Breast epithelium (tissue), 4 donors: ENCODE measurements around the gene ADPRHL1. TPM values are rescaled to one million over a fixed set of nuclear protein-coding genes. Genes with fewer than 3 reads are reported as not detected.
A peak's percentile ranks its signal among the peaks of the same experiment; 100 is the strongest.
"Not testable (repeated sequence)": the region's sequence is repeated elsewhere in the genome, so short reads cannot be mapped to it uniquely, and the experiment has no call there.

Source experiments
- DNase-seq, 2 donors: peaks; one replicate each; pipeline ENCODE4 v3.0.0-alpha.2; 2019; ENCODE audit warnings: low spot score in 2 of 2
- H3K27ac ChIP-seq, 2 donors: fragments of 200-600 bp; sonication (generic) in 1 of 2; one replicate each; pipeline ENCODE4 v1.5.1; 2016 to 2019; ENCODE audit warnings: mild to moderate bottlenecking in 1 of 2
- H3K27me3 ChIP-seq, 2 donors: fragments of 200-600 bp; sonication (generic) in 1 of 2; one replicate each; pipeline versions ENCODE4 v1.5.1 to v1.6.0; 2017 to 2019; ENCODE audit warnings: control low read depth in 1 of 2, mild to moderate bottlenecking in 1 of 2
- H3K36me3 ChIP-seq: fragments of 200-600 bp; one replicate; pipeline ENCODE4 v1.5.1; 2019
- H3K4me1 ChIP-seq, 2 donors: fragments of 200-600 bp; sonication (generic); one replicate each; pipeline ENCODE4 v1.5.1; 2016 to 2019; ENCODE audit warnings: control low read depth in 1 of 2
- H3K4me3 ChIP-seq, 3 donors: fragments of 200-600 bp; sonication (generic); 1 replicate in 2 of 3; 2 replicates in 1 of 3; pipeline ENCODE4 v1.5.1; 2016 to 2019; ENCODE audit warnings: mild to moderate bottlenecking in 3 of 3, moderate library complexity in 2 of 3
- H3K9me3 ChIP-seq, 2 donors: fragments of 200-600 bp; sonication (generic) in 1 of 2; one replicate each; pipeline ENCODE4 v1.5.1; 2016 to 2019; ENCODE audit warnings: control low read depth in 1 of 2
- POLR2A ChIP-seq: fragments of 450-650 bp; IDR thresholded peaks from one replicate; pipeline ENCODE4 v1.6.1; 2016; ENCODE audit warnings: antibody characterized with exemption, mild to moderate bottlenecking, moderate library complexity
- POLR2AphosphoS5 ChIP-seq, 3 donors: sonication (generic); formaldehyde crosslinking; IDR thresholded peaks; one replicate each; pipeline ENCODE4 v1.6.1; 2017; ENCODE audit warnings: antibody characterized with exemption in 3 of 3
- intact Hi-C: fragments of 100-400 bp; cut with DNase I; formaldehyde crosslinking; loops from one replicate; pipeline ENCODE4 v1.15.1; 2023; ENCODE audit warnings: low total_unique reads
- total RNA-seq, 3 donors: library from RNA; depleted of rRNA; stranded (reverse); fragments of >200 nt; gene quantifications; one replicate each; pipeline ENCODE4 v1.1.0, GENCODE V29; 2016
- TF ChIP-seq, protein P1 (sequence below), 3 donors: fragments of 450-650 bp; IDR thresholded peaks; one replicate each; pipeline ENCODE4 v1.5.1; 2016 to 2017; ENCODE audit warnings: antibody characterized with exemption in 3 of 3, mild to moderate bottlenecking in 3 of 3, moderate library complexity in 3 of 3

ADPRHL1 gene
- total RNA-seq, 3 donors from 2014 or later: 1.8 to 2.7 (median 2.0) TPM

DNA sequence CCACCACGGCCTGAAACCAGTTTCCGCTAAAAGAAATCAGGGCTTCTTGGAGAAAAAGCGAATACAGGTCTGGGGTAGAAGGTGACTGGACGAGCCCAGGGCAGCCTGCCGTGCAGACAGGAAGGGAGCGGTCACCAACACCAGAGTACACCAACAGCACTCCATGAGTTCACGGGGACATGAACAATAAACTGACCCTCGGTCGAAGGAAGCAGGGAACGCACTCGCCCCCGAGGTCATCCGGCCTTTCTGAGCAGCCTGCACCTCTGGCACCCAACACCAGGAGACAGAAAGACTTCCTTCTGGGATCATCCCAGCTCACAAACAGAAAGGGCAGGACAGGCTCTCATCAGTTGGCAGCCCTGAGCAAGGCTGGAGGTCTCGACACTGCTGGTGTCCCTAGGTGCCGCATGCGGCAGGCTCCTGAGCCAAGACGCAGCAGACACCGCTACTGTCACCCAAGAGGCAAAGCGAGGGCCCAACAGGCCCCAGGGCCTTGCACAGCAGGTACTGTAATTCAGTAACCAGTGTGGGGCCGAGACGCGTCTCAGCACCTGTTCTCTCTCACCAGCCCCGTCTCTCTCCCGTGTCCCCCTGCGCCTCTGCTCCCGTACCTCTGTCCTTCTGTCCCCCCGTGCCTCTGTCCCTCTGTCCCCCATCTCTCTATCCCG lies 19.2 kb upstream of the ADPRHL1 start:
- H3K27ac ChIP-seq: peak overlapping the region in 1 of 2 donors; percentile 58
- no peaks in the 10 kb centered on the region for H3K27me3 ChIP-seq
- H3K36me3 ChIP-seq: no peaks in the 10 kb centered on the region
- intact Hi-C loops: no loop called here
- DNase-seq: no peak
- H3K4me1 ChIP-seq: no peaks in the 10 kb centered on the region
- TF ChIP-seq, protein P1, sequence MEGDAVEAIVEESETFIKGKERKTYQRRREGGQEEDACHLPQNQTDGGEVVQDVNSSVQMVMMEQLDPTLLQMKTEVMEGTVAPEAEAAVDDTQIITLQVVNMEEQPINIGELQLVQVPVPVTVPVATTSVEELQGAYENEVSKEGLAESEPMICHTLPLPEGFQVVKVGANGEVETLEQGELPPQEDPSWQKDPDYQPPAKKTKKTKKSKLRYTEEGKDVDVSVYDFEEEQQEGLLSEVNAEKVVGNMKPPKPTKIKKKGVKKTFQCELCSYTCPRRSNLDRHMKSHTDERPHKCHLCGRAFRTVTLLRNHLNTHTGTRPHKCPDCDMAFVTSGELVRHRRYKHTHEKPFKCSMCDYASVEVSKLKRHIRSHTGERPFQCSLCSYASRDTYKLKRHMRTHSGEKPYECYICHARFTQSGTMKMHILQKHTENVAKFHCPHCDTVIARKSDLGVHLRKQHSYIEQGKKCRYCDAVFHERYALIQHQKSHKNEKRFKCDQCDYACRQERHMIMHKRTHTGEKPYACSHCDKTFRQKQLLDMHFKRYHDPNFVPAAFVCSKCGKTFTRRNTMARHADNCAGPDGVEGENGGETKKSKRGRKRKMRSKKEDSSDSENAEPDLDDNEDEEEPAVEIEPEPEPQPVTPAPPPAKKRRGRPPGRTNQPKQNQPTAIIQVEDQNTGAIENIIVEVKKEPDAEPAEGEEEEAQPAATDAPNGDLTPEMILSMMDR (IDR thresholded peaks at IDR 0.05): no peak
- TF ChIP-seq POLR2A (no peak), POLR2AphosphoS5 (IDR thresholded peaks at IDR 0.05) (no peak)
- H3K4me3 ChIP-seq: no peak overlapping the region
- no peaks in the 10 kb centered on the region for H3K9me3 ChIP-seq

DNA sequence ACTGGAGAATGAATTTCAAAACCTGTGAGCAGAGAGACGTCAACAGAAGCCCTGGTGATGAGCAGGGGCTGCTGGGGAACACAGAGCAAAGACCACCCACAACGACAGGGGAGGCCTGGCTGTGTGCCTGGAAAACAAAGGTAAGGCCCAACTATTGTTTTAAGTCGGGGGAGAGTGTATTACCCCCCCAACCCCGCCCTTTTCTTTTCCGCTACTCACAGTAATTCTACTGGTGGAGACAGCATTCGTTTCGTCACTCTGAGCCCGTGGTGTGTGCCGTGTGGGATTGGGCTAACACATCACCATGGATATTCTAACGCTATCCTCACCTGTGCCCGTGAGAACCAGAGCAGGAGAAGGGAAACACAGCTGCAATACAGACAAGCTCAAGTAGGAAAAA lies 18.6 kb upstream of the ADPRHL1 start:
- H3K36me3 ChIP-seq: no peaks in the 10 kb centered on the region
- H3K9me3 ChIP-seq: no peaks in the 10 kb centered on the region
- TF ChIP-seq POLR2AphosphoS5 (IDR thresholded peaks at IDR 0.05) (no peak), POLR2A (no peak)
- TF ChIP-seq, protein P1 (IDR thresholded peaks at IDR 0.05): no peak
- H3K27me3 ChIP-seq: no peaks in the 10 kb centered on the region
- no peak overlapping the region for H3K4me3 ChIP-seq
- DNase-seq: no peak
- no peaks in the 10 kb centered on the region for H3K4me1 ChIP-seq
- peak overlapping the region in 1 of 2 donors; percentile 55 for H3K27ac ChIP-seq
- intact Hi-C loops: no loop called here

DNA sequence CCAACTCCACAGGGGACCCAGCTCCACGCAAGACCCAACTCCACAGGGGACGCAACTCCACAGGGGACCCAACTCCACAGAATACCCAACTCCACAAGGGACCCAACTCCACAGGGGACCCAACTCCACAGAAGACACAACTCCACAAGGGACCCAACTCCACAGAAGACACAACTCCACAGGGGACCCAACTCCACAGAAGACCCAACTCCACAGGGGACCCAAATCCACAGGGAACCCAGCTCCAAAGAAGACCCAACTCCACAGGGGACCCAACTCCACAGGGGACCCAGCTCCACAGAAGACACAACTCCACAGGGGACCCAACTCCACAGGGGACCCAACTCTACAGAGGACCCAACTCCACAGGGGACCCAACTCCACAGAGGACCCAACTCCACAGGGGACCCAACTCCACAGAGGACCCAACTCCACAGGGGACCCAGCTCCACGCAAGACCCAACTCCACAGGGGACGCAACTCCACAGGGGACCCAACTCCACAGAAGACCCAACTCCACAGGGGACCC lies 17.4 kb upstream of the ADPRHL1 start:
- H3K27ac ChIP-seq, intact Hi-C loops, H3K36me3 ChIP-seq: not testable (repeated sequence)

DNA sequence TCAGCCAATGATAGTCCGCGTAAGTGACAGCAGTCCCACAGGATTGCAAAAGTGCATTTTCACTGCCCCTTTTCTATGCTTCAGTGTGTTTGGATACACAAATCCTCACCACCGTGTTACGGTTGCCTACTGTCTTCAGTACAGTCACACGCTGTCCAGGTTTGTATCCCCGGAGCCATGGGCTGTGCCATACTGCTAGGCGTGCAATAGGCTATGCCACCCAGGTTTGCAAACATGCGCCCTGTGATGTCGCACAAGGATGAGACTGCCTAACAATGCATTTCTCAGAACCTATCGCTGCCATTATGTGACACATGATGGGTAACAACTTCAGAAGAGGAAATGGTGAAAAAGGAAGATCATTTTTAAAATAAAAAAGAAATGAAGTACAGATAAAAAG lies 16.8 kb upstream of the ADPRHL1 start:
- no peak overlapping the region for H3K4me3 ChIP-seq
- no peaks in the 10 kb centered on the region for H3K36me3 ChIP-seq
- TF ChIP-seq POLR2AphosphoS5 (IDR thresholded peaks at IDR 0.05) (no peak), POLR2A (no peak)
- TF ChIP-seq, protein P1 (IDR thresholded peaks at IDR 0.05): no peak
- H3K27ac ChIP-seq: no peak overlapping the region
- H3K9me3 ChIP-seq: no peaks in the 10 kb centered on the region
- intact Hi-C loops: no loop called here
- DNase-seq: no peak
- H3K4me1 ChIP-seq: no peaks in the 10 kb centered on the region
- H3K27me3 ChIP-seq: no peaks in the 10 kb centered on the region

More for the DNA sequence above, 17.4 kb upstream of the ADPRHL1 start:
- H3K27me3 ChIP-seq, H3K4me3 ChIP-seq, DNase-seq, H3K4me1 ChIP-seq, H3K9me3 ChIP-seq: not testable (repeated sequence)

DNA sequence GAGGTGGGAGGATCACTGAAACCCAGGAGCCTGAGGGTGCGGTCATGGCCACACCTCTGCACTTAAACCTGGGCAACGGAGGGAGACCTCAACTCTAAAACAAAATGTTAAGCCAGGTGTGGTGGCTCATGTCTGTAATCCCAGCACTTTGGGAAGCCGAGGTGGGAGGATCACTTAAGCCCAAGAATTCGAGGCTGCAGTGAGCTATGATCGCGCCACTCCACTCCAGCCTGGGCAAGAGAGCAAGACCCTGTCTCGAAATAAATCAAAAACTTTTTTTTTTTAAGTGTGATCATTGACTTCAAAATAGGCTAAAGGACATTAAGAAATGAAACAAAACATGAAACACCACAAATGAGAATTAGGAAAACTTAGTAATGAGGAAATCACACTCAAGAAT lies 16.3 kb upstream of the ADPRHL1 start:
- no peak overlapping the region for H3K27ac ChIP-seq
- H3K27me3 ChIP-seq: no peaks in the 10 kb centered on the region
- intact Hi-C loops: no loop called here
- H3K4me1 ChIP-seq: no peaks in the 10 kb centered on the region
- H3K36me3 ChIP-seq: no peaks in the 10 kb centered on the region
- no peak overlapping the region for H3K4me3 ChIP-seq
- H3K9me3 ChIP-seq: no peaks in the 10 kb centered on the region
- TF ChIP-seq POLR2AphosphoS5 (IDR thresholded peaks at IDR 0.05) (no peak), POLR2A (no peak)
- TF ChIP-seq, protein P1 (IDR thresholded peaks at IDR 0.05): no peak
- DNase-seq: no peak
